Measurements from ENCODE around the gene CDH1. TPM values are rescaled to one million over a fixed set of nuclear protein-coding genes. Genes with fewer than 3 reads are reported as not detected.
A peak's percentile ranks its signal among the peaks of the same experiment; 100 is the strongest.

Gene CDH1
- total RNA-seq, 1 experiment from 2014 or later, result 65.8 TPM

- H3K27ac ChIP-seq (ENCODE audit: low read length), result no peak overlapping the region
- DNase-seq (ENCODE audit: low read depth, low spot score) (no peak), ATAC-seq (no peak)
- TF ChIP-seq TCF7L2 (IDR thresholded peaks at IDR 0.05; ENCODE audit: low read depth, low read length) (no peak), CTCF (IDR thresholded peaks at IDR 0.05) (no peak), SIN3A (IDR thresholded peaks at IDR 0.05; ENCODE audit: borderline replicate concordance, insufficient read depth, low read depth, low read length) (no peak), POLR2AphosphoS5 (IDR thresholded peaks at IDR 0.05; ENCODE audit: low read depth, low read length) (no peak), REST (IDR thresholded peaks at IDR 0.05; ENCODE audit: insufficient read depth in 1 of 2, low read depth in 2 of 2, low read length in 1 of 2) (no peak)
- CTCF ChIA-PET, result no interaction called here
- no peaks in the 10 kb centered on the region for H3K27me3 ChIP-seq (ENCODE audit: control insufficient read depth, insufficient read depth, low read length)
- intact Hi-C loops (cut with micrococcal nuclease; ENCODE audit: unreplicated experiment) (no loop called here), in situ Hi-C loops (cut with HindIII; ENCODE audit: low pct_unique_long_range_greater_than_20kb, low sequenced_read_pairs) (no loop called here)
- H3K4me3 ChIP-seq (ENCODE audit: low read depth in 2 of 2, low read length in 2 of 2), result no peak overlapping the region
- no peaks in the 10 kb centered on the region for H3K9me3 ChIP-seq (ENCODE audit: control insufficient read depth, insufficient read depth, low read depth, low read length)
- no peaks in the 10 kb centered on the region for H3K36me3 ChIP-seq (ENCODE audit: control insufficient read depth, insufficient read depth, low read length)
- POLR2A ChIA-PET, result no interaction called here
- H3K4me1 ChIP-seq (ENCODE audit: control insufficient read depth, insufficient read depth, low read length), result 0 out of 2 replicates have a peak, but pooled peaks cover 6% of the 10 kb centered on the region
- BruUV-seq (replicated peaks), result no TSS peak
These were observed 14.1 kb downstream of the CDH1 start for GRCh38 chr16:68751160-68751559.

- H3K27me3 ChIP-seq (ENCODE audit: control insufficient read depth, insufficient read depth, low read length), result no peaks in the 10 kb centered on the region
- no peaks in the 10 kb centered on the region for H3K36me3 ChIP-seq (ENCODE audit: control insufficient read depth, insufficient read depth, low read length)
- no TSS peak for BruUV-seq (replicated peaks)
- no peak for ATAC-seq
- intact Hi-C loops (cut with micrococcal nuclease; ENCODE audit: unreplicated experiment) (no loop called here), in situ Hi-C loops (cut with HindIII; ENCODE audit: low pct_unique_long_range_greater_than_20kb, low sequenced_read_pairs) (no loop called here)
- H3K4me3 ChIP-seq (ENCODE audit: low read depth in 2 of 2, low read length in 2 of 2), result no peak overlapping the region
- CTCF ChIA-PET, result no interaction called here
- POLR2A ChIA-PET, result no interaction called here
- no peaks in the 10 kb centered on the region for H3K4me1 ChIP-seq (ENCODE audit: control insufficient read depth, insufficient read depth, low read length)
- TF ChIP-seq CTCF (IDR thresholded peaks at IDR 0.05), result no peak
- TF ChIP-seq SIN3A (IDR thresholded peaks at IDR 0.05; ENCODE audit: borderline replicate concordance, insufficient read depth, low read depth, low read length), result no peak
- TF ChIP-seq REST (IDR thresholded peaks at IDR 0.05; ENCODE audit: insufficient read depth in 1 of 2, low read depth in 2 of 2, low read length in 1 of 2), result no peak
- TF ChIP-seq POLR2AphosphoS5 (IDR thresholded peaks at IDR 0.05; ENCODE audit: low read depth, low read length), result no peak
- no peak for DNase-seq (ENCODE audit: low read depth, low spot score)
- peak overlapping the region; percentile 27; the same call in 1 of the 2 replicates for H3K27ac ChIP-seq (ENCODE audit: low read length)
- H3K9me3 ChIP-seq (ENCODE audit: control insufficient read depth, insufficient read depth, low read depth, low read length), result no peaks in the 10 kb centered on the region
These were observed 15.5 kb downstream of the CDH1 start for GRCh38 chr16:68752602-68753001.

Measured in Panc1 (cell line).